HT1080 (cell line): ENCODE data around the gene FLOT2. TPM values are rescaled to one million over a fixed set of nuclear protein-coding genes. Genes with fewer than 3 reads are reported as not detected.
A peak's percentile ranks its signal among the peaks of the same experiment; 100 is the strongest.
"Not testable (repeated sequence)": the region's sequence is repeated elsewhere in the genome, so short reads cannot be mapped to it uniquely, and the experiment has no call there.

Experiments used
- DNase-seq: peaks from one replicate; pipeline ENCODE4 v3.0.0-alpha.2; 2015; ENCODE audit warnings: low read depth
- total RNA-seq: library from RNA; depleted of rRNA; stranded (reverse); fragments of >200 nt; shearing (Covaris generic); gene quantifications from 2 replicates; pipeline ENCODE4 v1.2.3, GENCODE V29; 2014

Gene FLOT2
- total RNA-seq, 1 experiment from 2014 or later: 28.1 TPM

DNA sequence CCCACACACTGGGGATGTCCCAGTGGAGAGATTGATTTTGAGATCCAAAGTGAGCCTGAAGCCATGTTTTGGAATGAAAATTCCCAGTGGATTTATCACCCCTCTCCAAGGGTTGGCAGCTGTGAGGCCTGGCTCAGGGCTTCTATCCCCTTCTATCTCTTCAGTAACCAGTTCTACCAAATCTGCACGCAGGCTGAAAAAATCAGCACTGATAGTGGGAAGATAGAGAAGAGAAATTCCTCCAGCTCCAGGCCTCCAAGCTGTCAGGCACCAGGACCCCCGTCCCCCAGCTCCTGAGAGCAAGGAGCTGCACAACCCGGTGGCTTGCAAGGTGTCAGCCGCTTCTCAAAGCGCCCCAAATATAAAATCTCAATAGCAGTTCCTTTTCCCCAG is 1.0 kb downstream of the FLOT2 start:
- no peak for DNase-seq

- no peak for DNase-seq
These were observed 1.6 kb downstream of the FLOT2 start for GRCh38 chr17:28895794-28896447.

DNA sequence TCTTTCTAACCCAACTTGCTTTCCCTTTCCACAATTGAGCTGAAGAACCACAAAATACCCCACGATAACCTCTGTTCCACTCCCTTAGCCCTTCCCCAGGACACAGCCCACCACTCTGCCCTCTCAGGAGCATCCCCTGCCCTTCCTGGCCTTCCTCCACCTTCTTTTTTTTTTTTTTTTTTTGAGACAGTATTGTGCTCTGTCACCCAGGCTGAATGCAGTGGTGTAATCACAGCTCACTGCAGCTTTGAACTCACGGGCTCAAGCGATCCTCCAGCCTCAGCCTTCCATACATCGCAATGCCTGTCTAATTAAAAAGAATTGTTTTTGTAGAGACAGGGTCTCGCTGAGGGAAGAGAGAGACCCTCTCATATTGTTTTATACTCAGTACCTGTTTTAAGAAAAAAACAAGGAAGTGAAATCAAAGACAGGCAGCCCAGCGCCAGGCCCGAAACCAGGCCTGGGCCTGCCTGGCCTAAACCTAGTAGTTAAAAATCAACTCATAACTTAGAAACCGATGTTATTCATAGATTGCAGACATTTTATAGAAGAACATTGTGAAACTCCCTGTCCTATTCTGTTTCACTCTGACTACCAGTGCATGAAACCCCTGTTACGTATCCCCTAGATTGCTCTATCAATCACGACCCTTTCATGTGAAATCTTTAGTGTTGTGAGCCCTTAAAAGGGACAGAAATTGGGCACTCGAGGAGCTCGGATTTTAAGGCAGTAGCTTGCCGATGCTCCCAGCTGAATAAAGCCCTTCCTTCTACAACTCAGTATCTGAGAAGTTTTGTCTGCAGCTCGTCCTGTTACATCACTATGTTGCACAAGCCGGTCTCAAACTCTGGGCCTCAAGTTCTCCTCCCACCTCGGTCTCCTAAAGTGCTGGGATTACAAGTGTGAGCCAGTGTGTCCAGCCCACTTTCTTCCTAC is 4.0 kb downstream of the FLOT2 start:
- DNase-seq: not testable (repeated sequence)

GRCh38 chr17:28892024-28892423 is 5.5 kb downstream of the FLOT2 start:
- DNase-seq: no peak

DNA sequence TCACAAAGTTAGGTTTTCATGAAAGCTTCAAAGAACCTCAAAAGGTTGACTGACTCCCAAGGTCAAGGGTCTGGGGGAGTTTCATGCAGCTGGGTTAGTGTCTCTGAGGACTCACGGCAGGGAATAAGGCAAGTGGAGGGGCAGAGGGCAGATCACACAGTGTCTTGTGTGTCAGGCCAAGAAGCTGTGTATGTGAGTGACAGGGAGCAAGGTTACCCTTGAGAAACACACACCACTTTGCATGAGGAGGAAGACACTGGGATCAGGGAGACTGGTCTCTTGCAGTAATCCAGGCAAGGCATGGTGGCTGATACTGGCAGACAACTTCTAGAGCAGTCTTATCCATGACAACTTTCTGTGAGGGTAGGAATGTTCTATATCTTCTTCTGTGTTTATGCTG is 6.3 kb downstream of the FLOT2 start:
- DNase-seq: no peak

GRCh38 chr17:28889996-28890395 is 7.5 kb downstream of the FLOT2 start:
- no peak for DNase-seq

- DNase-seq: no peak
These were observed 8.7 kb downstream of the FLOT2 start for GRCh38 chr17:28888832-28889231.

DNA sequence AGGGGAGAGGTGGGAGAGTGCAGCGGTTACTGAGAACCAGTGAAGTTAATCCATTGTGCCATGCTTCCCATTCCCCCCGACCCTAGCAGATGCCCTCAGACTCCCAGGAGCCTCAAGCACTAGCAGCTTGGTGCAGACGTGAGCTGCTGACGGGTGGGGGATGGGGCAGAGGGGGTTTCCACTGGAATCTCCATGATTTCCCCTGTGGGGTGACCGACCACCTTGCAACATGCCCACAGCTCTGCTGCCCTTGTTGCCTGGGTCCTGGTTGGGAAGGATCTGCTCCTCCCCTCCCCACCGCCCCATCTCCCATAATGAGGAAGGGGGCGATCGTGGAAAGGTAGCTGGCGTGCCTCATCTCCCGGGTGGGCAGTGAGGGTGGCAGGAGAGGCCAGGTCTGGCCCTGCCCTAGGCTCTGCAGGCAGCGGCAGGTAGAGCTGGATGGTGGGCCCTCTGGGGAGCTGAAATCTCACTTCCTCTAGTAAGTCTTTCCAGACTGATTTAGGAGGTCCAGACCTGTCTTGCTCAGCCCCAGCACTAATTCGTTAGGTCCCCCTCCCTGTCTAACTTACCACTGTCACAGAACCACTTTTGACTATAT is 9.6 kb downstream of the FLOT2 start:
- DNase-seq: no peak

- no peak for DNase-seq
These were observed 11.6 kb downstream of the FLOT2 start for GRCh38 chr17:28885951-28886350.

DNA sequence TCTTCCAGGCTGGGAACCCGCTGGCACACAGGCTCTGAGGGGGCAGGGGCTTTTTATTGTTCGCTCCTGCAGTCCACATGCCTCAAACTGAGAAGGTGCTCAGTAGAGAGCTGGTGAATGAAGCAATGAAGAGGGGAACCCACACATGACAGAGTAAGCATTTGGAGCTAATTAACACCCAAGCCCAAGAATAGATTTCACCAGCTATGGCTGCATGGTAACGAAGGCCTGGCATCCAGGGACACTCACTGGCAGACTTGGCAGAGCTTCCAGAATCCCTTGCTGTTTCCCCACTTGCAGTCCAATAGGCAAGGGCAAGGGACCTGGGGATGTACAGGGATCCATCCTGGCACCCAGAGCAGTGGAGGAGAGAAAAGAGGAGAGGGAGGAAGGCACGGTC is 12.2 kb downstream of the FLOT2 start:
- no peak for DNase-seq

GRCh38 chr17:28883967-28884702 is 13.4 kb downstream of the FLOT2 start:
- DNase-seq: no peak

- no peak for DNase-seq
These were observed 15.2 kb downstream of the FLOT2 start for GRCh38 chr17:28882154-28882895.

- no peak for DNase-seq
These were observed 15.9 kb downstream of the FLOT2 start for GRCh38 chr17:28881533-28882056.

DNA sequence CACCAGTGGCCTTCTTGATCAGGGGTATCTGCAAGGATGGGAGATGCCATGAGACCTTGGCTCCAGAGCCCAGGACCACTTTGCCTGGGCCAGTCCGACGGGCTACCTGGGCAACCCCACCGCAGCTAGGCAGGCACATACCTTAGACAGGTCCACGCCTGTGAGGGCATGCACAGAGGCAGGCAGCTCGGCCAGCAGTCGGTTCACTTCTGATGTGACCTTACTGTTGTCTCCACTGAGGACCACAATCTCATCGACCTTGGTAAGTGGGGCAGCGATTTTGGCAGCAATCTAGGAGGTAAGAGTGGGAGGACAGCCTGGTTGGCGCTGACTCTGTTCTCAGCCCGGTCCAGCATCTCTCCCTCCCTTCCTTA is 17.0 kb downstream of the FLOT2 start:
- DNase-seq: no peak

- no peak for DNase-seq
These were observed 17.5 kb downstream of the FLOT2 start for GRCh38 chr17:28879886-28880571.

- no peak for DNase-seq
These were observed 18.6 kb downstream of the FLOT2 start for GRCh38 chr17:28878981-28879380.

DNA sequence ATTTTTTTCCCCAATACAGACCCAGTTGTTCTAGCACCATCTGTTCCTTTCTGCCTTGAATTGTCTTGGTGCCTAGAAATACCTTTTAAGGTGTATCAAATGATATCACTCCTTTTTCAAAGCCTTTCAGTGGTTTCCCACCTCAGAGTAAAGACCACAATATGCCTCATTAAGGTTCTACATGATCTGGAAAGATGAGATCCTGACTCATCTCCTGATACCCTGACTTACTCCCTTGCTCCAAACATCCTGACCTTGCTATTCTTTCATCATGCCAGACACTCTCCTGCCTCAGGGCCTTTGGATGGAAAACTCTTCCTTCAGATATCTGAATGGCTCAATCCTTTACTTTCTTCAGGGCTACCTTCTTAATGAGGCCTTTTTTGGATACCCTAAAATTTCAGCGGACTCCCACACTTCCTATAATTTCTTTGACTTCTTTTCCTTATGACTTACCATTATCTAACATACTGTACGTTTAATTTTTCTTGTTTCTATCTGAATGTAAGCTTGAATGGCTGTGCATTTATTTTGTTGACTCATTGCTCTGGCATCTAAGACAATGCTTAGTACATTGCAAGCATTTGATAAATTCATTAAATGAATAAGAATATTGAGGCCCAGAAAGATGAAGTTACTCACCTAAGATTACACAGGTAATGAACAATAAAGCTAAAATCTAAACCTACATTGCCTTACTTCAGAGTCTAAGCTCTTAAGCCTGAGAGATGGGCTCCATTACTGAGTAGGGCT is 19.2 kb downstream of the FLOT2 start:
- DNase-seq: peak; percentile 34

- DNase-seq: not testable (repeated sequence)
These were observed 20.3 kb downstream of the FLOT2 start for GRCh38 chr17:28877150-28877711.
